ENCODE data around the gene SLC26A9.

SLC26A9 gene, protein sequence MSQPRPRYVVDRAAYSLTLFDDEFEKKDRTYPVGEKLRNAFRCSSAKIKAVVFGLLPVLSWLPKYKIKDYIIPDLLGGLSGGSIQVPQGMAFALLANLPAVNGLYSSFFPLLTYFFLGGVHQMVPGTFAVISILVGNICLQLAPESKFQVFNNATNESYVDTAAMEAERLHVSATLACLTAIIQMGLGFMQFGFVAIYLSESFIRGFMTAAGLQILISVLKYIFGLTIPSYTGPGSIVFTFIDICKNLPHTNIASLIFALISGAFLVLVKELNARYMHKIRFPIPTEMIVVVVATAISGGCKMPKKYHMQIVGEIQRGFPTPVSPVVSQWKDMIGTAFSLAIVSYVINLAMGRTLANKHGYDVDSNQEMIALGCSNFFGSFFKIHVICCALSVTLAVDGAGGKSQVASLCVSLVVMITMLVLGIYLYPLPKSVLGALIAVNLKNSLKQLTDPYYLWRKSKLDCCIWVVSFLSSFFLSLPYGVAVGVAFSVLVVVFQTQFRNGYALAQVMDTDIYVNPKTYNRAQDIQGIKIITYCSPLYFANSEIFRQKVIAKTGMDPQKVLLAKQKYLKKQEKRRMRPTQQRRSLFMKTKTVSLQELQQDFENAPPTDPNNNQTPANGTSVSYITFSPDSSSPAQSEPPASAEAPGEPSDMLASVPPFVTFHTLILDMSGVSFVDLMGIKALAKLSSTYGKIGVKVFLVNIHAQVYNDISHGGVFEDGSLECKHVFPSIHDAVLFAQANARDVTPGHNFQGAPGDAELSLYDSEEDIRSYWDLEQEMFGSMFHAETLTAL

DNA sequence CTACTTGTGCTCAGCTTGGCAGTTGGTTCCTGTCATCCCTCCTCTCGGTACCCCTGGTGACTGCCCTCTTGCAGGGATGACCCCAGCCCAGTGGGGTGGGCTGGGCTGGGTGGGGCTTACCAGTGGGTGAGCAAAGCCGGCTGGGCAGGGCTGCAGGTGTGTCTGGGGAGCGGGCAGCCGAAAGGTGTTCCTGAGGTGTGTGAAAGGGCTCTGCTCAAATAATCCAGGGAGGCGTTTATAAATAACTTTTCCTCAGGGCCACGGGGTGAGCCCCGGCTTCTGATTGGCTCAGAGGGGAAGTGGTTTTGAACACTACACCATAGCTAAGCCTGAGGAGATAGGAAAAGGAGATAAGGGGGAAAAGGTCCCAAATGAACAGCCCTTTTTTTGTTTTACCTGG lies at the start of gene SLC26A9:
SLC26A9 (minus strand) TSS at position 212 of the 400 bp plus-strand sequence. CDS start 7,636 bp downstream, outside the sequence.
- DNase-seq, result no peak

- DNase-seq, result no peak
Observed at GRCh38 chr1:205992218-205992882, 49.1 kb upstream of the SLC26A9 start.

- no peak for DNase-seq
Observed at GRCh38 chr1:205991237-205991636, 48.0 kb upstream of the SLC26A9 start.

GRCh38 chr1:205990226-205990625 lies 47.0 kb upstream of the SLC26A9 start:
- DNase-seq, result no peak

GRCh38 chr1:205989786-205990185 lies 46.5 kb upstream of the SLC26A9 start:
- DNase-seq, result no peak

GRCh38 chr1:205988585-205988995 lies 45.3 kb upstream of the SLC26A9 start:
- no peak for DNase-seq

DNA sequence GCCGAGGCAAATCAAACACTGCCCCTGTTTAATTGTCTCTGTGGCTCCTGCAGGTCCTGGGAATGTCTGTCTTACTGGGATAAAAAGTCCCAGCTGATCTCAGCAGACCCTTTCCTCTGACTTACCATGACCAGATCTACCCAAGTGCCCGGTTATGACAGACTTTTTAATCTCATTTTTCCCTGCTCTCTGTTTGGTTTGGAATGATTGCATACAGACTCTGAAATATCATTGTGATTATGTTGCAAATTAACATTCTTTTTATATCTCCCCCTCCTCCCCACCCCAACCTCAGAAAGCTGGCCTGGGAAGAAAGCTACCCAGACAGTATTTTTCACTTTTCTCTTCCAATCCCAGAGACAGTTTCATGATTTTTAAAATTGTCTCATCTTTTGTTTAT lies 43.6 kb upstream of the SLC26A9 start:
- DNase-seq, result no peak

DNA sequence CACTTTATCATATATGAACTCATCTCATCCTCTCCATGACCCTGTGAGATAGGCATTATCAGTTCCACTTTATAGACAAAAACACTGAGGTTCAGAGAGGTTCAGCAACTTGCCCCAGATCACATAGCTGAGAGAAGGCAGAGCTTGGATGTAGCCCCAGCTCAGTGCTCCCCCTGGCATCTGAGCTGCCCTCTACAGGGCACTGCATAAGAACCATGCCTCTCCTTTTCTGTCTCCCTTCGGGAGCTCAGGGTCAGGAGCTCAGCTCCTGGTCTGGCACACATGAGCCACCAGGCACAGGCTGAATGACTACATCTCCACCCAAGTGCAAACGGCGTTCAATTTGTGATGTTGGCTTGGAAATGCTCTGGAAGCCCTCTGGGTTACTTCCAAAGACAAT lies 43.0 kb upstream of the SLC26A9 start:
- DNase-seq, result no peak

GRCh38 chr1:205985330-205986005 lies 42.2 kb upstream of the SLC26A9 start:
- DNase-seq, result no peak

GRCh38 chr1:205983925-205984725 lies 40.9 kb upstream of the SLC26A9 start:
- no peak for DNase-seq

GRCh38 chr1:205981257-205981656 lies 38.0 kb upstream of the SLC26A9 start:
- no peak for DNase-seq

DNA sequence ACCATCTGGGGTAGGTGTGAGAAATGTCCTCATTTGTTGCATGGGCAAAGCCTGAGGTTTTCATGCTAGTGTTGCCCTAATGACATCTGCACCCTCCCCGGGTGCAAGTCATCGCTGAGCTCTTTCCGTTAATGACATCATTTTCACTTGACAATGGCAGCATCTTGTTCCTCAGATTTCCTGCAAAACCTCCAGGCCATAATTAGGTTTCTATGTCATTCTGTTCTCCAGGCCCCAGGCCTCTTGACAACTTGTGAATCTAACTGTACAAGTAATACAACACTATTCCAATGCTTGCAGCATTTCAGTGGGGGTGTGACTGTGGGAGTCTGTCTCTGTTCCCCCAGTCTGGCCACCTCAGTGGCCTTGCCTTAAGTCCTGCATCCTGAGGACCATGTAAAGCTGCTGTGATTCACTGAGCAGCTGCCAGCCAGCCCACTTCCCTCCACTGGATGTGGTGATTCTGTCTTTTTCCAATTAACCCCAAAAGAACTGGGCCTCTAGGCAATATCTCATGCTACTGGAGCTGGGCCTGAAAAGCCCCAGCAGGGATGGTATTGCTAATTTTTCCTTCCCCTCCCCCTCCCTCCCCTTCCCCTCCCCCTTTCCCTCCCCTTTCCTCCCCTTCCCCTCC lies 37.1 kb upstream of the SLC26A9 start:
- DNase-seq, result no peak

GRCh38 chr1:205979301-205979700 lies 36.0 kb upstream of the SLC26A9 start:
- no peak for DNase-seq

- DNase-seq, result no peak
Observed at GRCh38 chr1:205978676-205979075, 35.4 kb upstream of the SLC26A9 start.

- DNase-seq, result peak; percentile 71
Observed at GRCh38 chr1:205977402-205978014, 34.3 kb upstream of the SLC26A9 start.

DNA sequence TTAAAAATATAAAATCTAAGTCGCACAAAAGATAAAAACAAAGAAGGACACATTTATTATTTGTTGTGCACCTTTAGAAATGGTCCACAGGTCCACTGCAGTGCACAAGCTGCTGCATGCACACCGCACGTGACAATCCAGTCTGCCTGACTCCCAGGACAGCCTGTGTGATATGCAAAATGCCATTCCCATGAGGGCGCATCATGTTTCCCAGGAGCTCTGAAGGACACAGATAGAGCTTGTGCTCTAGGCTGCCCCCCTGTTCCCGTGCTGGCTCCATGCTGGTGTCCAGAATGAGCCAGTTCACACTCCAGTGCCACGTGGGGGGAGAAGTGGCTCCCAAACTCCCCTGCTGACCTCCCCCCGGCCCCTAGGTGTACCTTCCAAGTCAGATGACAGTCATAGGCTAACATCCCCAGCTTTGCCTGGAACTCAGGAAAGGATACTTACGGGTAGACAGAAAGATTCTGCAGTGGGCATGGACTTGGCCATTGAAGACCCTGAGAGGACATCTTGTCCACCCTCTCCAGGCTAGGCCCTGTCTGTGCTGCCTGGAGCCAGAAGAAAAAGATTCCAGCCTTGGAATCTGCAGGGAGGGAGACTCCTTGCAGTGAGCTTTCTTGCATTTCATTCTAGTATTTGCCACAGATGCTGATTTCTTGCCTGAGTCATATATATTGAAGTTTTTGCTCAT lies 33.6 kb upstream of the SLC26A9 start:
- DNase-seq, result no peak

DNA sequence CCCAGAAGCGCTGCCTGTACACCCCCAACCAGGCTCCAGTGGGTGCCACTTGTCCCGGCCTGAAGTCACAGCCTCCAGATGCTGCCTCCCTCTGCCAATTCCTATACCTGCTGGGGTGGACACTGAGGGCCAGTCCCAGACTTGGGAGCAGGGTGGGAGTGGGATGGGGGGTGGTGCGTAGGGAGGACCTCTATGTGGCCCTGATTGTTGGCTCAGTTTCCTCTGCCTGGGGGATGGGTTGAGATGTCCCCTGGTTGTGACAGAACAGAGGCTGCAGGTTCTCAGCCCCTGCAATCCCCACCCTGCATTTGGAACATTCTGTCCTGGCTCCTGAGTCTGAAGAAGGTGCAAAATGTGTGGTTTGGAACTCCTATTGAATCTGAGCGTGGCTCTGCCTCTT lies 32.8 kb upstream of the SLC26A9 start:
- no peak for DNase-seq

GRCh38 chr1:205975387-205975998 lies 32.2 kb upstream of the SLC26A9 start:
- no peak for DNase-seq

- DNase-seq, result no peak
Observed at GRCh38 chr1:205974712-205975111, 31.5 kb upstream of the SLC26A9 start.

Data from NCI-H1105 (cell line).